Natural killer cell (primary cell): ENCODE data around the gene SMIM10L2A. TPM values are rescaled to one million over a fixed set of nuclear protein-coding genes. Genes with fewer than 3 reads are reported as not detected.
"Not testable (repeated sequence)": the region's sequence is repeated elsewhere in the genome, so short reads cannot be mapped to it uniquely, and the experiment has no call there.

Experiments
- ATAC-seq, 3 donors: fragments of 150-1000 bp in 2 of 3; fragments of 200-7000 bp in 1 of 3; cut with Tn5 transposase; 1 replicate in 1 of 3; 2 replicates in 2 of 3; pipeline ENCODE4 v1.10.0; 2021; ENCODE audit warnings: mild to moderate bottlenecking in 2 of 3, moderate library complexity in 2 of 3
- DNase-seq, 2 donors: peaks; one replicate each; pipeline versions ENCODE4 v3.0.0 to v3.0.0-alpha.2; 2013 to 2021; ENCODE audit warnings: mixed read lengths in 1 of 2
- H3K27ac ChIP-seq: one replicate; pipeline ENCODE4 v1.5.1; 2013; ENCODE audit warnings: mild to moderate bottlenecking, low read length
- H3K27me3 ChIP-seq: one replicate; pipeline ENCODE4 v1.6.1; 2013; ENCODE audit warnings: low read length; ENCODE audit not compliant: control insufficient read depth, insufficient read depth
- H3K36me3 ChIP-seq: one replicate; pipeline ENCODE4 v1.6.1; 2013; ENCODE audit warnings: low read length; ENCODE audit not compliant: control insufficient read depth, insufficient read depth
- H3K4me1 ChIP-seq: one replicate; pipeline ENCODE4 v1.6.1; 2013; ENCODE audit warnings: low read length; ENCODE audit not compliant: control insufficient read depth, insufficient read depth
- H3K4me3 ChIP-seq: one replicate; pipeline ENCODE4 v1.5.1; 2013; ENCODE audit warnings: low read length
- H3K9me3 ChIP-seq: one replicate; pipeline ENCODE4 v1.6.1; 2013; ENCODE audit warnings: low read length; ENCODE audit not compliant: control insufficient read depth, insufficient read depth
- H3K27ac Mint-ChIP-seq, 2 donors: one replicate each; pipeline ENCODE4 v1.8.0; 2022; ENCODE audit warnings: mild to moderate bottlenecking in 2 of 2, mixed read lengths in 2 of 2, moderate library complexity in 1 of 2
- H3K27me3 Mint-ChIP-seq, 2 donors: one replicate each; pipeline ENCODE4 v1.8.0; 2022; ENCODE audit warnings: low read depth in 2 of 2, mixed read lengths in 2 of 2
- H3K36me3 Mint-ChIP-seq: one replicate; pipeline ENCODE4 v1.8.0; 2022; ENCODE audit warnings: mixed read lengths
- H3K4me1 Mint-ChIP-seq, 2 donors: one replicate each; pipeline ENCODE4 v1.8.0; 2022; ENCODE audit warnings: mixed read lengths in 2 of 2
- H3K4me3 Mint-ChIP-seq: one replicate; pipeline ENCODE4 v1.8.0; 2022; ENCODE audit warnings: mild to moderate bottlenecking, moderate library complexity, mixed read lengths
- H3K9me3 Mint-ChIP-seq, 2 donors: one replicate each; pipeline ENCODE4 v1.8.0; 2022; ENCODE audit warnings: mixed read lengths in 2 of 2
- CTCF ChIP-seq: fragments of 200-600 bp; IDR thresholded peaks from one replicate; pipeline ENCODE4 v1.8.0; 2022; ENCODE audit warnings: antibody characterized with exemption
- WGBS: methylation state at CpG from one replicate; pipeline ENCODE4 v1.1.7; 2013; ENCODE audit warnings: missing lambda C conversion rate; ENCODE audit not compliant: insufficient coverage; 5-methylcytosine and 5-hydroxymethylcytosine counted together
- intact Hi-C: fragments of 100-400 bp; cut with micrococcal nuclease; formaldehyde crosslinking; loops from one replicate; pipeline ENCODE4 v1.14.2; 2022
- total RNA-seq, 4 donors: library from RNA; stranded (reverse); fragments of 120-200 nt in 1 of 4; gene quantifications; one replicate each; pipeline versions ENCODE4 v1.2.3 to v1.2.4, GENCODE V29; 2013 to 2022

The SMIM10L2A gene
- total RNA-seq, 3 donors from 2014 or later (not counting 1 experiment from before 2014, with no cell fraction given), result 0.08 to 0.27 (median 0.14) TPM

- H3K4me1 ChIP-seq, result no peaks in the 10 kb centered on the region
- no peak overlapping the region for H3K27ac ChIP-seq
- no peak for TF ChIP-seq CTCF
- H3K27me3 ChIP-seq, result no peaks in the 10 kb centered on the region
- H3K4me3 Mint-ChIP-seq, result no peak overlapping the region
- DNase-seq (no peak), ATAC-seq (no peak)
- no peaks in the 10 kb centered on the region for H3K9me3 ChIP-seq
- no CpG with 5 or more reads among the region's 3 CpGs for WGBS
- H3K36me3 Mint-ChIP-seq, result no peaks in the 10 kb centered on the region
- intact Hi-C loops, result no loop called here
- no peaks in the 10 kb centered on the region for H3K9me3 Mint-ChIP-seq
- H3K27me3 Mint-ChIP-seq, result peaks cover 5 to 47% of the 10 kb centered on the region in 2 donors
- H3K4me1 Mint-ChIP-seq, result no peaks in the 10 kb centered on the region
- H3K27ac Mint-ChIP-seq, result no peak overlapping the region
- no peak overlapping the region for H3K4me3 ChIP-seq
- H3K36me3 ChIP-seq, result no peaks in the 10 kb centered on the region
Measured at GRCh38 chrX:135453381-135453780, 31.6 kb downstream of the SMIM10L2A start.

GRCh38 chrX:135454816-135455215 is 33.1 kb downstream of the SMIM10L2A start:
- no peaks in the 10 kb centered on the region for H3K9me3 Mint-ChIP-seq
- H3K4me1 ChIP-seq, result no peaks in the 10 kb centered on the region

GRCh38 chrX:135461756-135462155 is 40.0 kb downstream of the SMIM10L2A start:
- H3K27ac ChIP-seq, H3K4me3 Mint-ChIP-seq, H3K36me3 ChIP-seq, H3K27ac Mint-ChIP-seq, ATAC-seq, DNase-seq, H3K36me3 Mint-ChIP-seq, H3K4me3 ChIP-seq, H3K9me3 ChIP-seq, H3K9me3 Mint-ChIP-seq, intact Hi-C loops, H3K4me1 Mint-ChIP-seq, H3K4me1 ChIP-seq, H3K27me3 ChIP-seq: not testable (repeated sequence)
- 100% methylated on average over 1 of the region's 2 CpGs for WGBS
- peaks cover 9 to 37% of the 10 kb centered on the region in 2 donors for H3K27me3 Mint-ChIP-seq

More at GRCh38 chrX:135454816-135455215, 33.1 kb downstream of the SMIM10L2A start:
- intact Hi-C loops, result no loop called here
- TF ChIP-seq CTCF, result no peak
- H3K27me3 ChIP-seq, result no peaks in the 10 kb centered on the region
- Mint-ChIP-seq H3K27ac (no peak overlapping the region), H3K4me3 (no peak overlapping the region), H3K36me3 (no peaks in the 10 kb centered on the region), H3K27me3 (peaks cover 5 to 44% of the 10 kb centered on the region in 2 donors), H3K4me1 (no peaks in the 10 kb centered on the region)
- H3K4me3 ChIP-seq, result no peak overlapping the region
- H3K9me3 ChIP-seq, result no peaks in the 10 kb centered on the region
- ATAC-seq, result no peak
- DNase-seq, result no peak
- 87% methylated on average over 4 of the region's 4 CpGs for WGBS
- no peak overlapping the region for H3K27ac ChIP-seq
- no peaks in the 10 kb centered on the region for H3K36me3 ChIP-seq

GRCh38 chrX:135463937-135464336 is 42.2 kb downstream of the SMIM10L2A start:
- Mint-ChIP-seq H3K27ac (no peak overlapping the region), H3K27me3 (peaks cover 13 to 36% of the 10 kb centered on the region in 2 donors), H3K4me3 (no peak overlapping the region), H3K4me1 (no peaks in the 10 kb centered on the region), H3K36me3 (no peaks in the 10 kb centered on the region), H3K9me3 (no peaks in the 10 kb centered on the region)
- ATAC-seq (peak in 1 of 3 donors; percentile 63), DNase-seq (peak in 1 of 2 donors; percentile 14)
- no peaks in the 10 kb centered on the region for H3K9me3 ChIP-seq
- H3K36me3 ChIP-seq, result no peaks in the 10 kb centered on the region
- TF ChIP-seq CTCF, result no peak
- 80% methylated on average over 2 of the region's 2 CpGs for WGBS
- no peak overlapping the region for H3K4me3 ChIP-seq
- H3K27me3 ChIP-seq, result no peaks in the 10 kb centered on the region
- intact Hi-C loops, result no loop called here
- H3K4me1 ChIP-seq, result no peaks in the 10 kb centered on the region
- no peak overlapping the region for H3K27ac ChIP-seq
